RWPE2 (cell line): ENCODE results near the gene MDFIC.

Experiments used
- ATAC-seq: fragments of 200-7000 bp; cut with Tn5 transposase; 3 replicates; pipeline ENCODE4 v1.9.1; 2021; ENCODE audit warnings: low read depth
- DNase-seq: peaks from one replicate; pipeline ENCODE4 v3.0.0-alpha.2; 2020; ENCODE audit warnings: low spot score
- H3K27ac ChIP-seq: fragments of 450-650 bp; 2 replicates; pipeline ENCODE4 v1.5.1; 2017; ENCODE audit warnings: mild to moderate bottlenecking; ENCODE audit not compliant: poor library complexity, severe bottlenecking
- H3K27me3 ChIP-seq: fragments of 250-450 bp; sonication (Bioruptor Pico); 2 replicates; pipeline ENCODE4 v1.5.1; 2021; ENCODE audit warnings: mild to moderate bottlenecking, moderate library complexity; ENCODE audit not compliant: insufficient read depth, poor library complexity, severe bottlenecking
- H3K36me3 ChIP-seq: fragments of 250-450 bp; sonication (Bioruptor Pico); 2 replicates; pipeline ENCODE4 v1.5.1; 2020; ENCODE audit warnings: low read depth, mild to moderate bottlenecking, moderate library complexity
- H3K4me1 ChIP-seq: fragments of 250-450 bp; sonication (Bioruptor Pico); 2 replicates; pipeline ENCODE4 v1.5.1; 2021; ENCODE audit warnings: mild to moderate bottlenecking, moderate library complexity; ENCODE audit not compliant: insufficient read depth, poor library complexity, severe bottlenecking
- H3K4me3 ChIP-seq: fragments of 250-450 bp; sonication (Bioruptor Pico); 2 replicates; pipeline ENCODE4 v1.5.1; 2021; ENCODE audit warnings: mild to moderate bottlenecking, moderate library complexity; ENCODE audit not compliant: severe bottlenecking
- H3K9me3 ChIP-seq: fragments of 250-450 bp; sonication (Bioruptor Pico); 2 replicates; pipeline ENCODE4 v1.5.1; 2021; ENCODE audit warnings: mild to moderate bottlenecking, moderate library complexity; ENCODE audit not compliant: severe bottlenecking
- TF ChIP-seq, protein P1 (sequence below): fragments of 450-650 bp; IDR thresholded peaks from one replicate; pipeline ENCODE4 v1.5.1; 2017; ENCODE audit warnings: mild to moderate bottlenecking, moderate library complexity; ENCODE audit not compliant: poor library complexity, severe bottlenecking

Gene MDFIC

GRCh38 chr7:115038158-115038557, 116.3 kb downstream of the MDFIC start:
- H3K36me3 ChIP-seq = no peaks in the 10 kb centered on the region
- no peak overlapping the region for H3K4me3 ChIP-seq
- no peaks in the 10 kb centered on the region for H3K9me3 ChIP-seq
- ATAC-seq = no peak
- no peaks in the 10 kb centered on the region for H3K27me3 ChIP-seq
- TF ChIP-seq, protein P1, sequence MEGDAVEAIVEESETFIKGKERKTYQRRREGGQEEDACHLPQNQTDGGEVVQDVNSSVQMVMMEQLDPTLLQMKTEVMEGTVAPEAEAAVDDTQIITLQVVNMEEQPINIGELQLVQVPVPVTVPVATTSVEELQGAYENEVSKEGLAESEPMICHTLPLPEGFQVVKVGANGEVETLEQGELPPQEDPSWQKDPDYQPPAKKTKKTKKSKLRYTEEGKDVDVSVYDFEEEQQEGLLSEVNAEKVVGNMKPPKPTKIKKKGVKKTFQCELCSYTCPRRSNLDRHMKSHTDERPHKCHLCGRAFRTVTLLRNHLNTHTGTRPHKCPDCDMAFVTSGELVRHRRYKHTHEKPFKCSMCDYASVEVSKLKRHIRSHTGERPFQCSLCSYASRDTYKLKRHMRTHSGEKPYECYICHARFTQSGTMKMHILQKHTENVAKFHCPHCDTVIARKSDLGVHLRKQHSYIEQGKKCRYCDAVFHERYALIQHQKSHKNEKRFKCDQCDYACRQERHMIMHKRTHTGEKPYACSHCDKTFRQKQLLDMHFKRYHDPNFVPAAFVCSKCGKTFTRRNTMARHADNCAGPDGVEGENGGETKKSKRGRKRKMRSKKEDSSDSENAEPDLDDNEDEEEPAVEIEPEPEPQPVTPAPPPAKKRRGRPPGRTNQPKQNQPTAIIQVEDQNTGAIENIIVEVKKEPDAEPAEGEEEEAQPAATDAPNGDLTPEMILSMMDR = no peak
- no peak overlapping the region for H3K27ac ChIP-seq
- no peak for DNase-seq
- no peaks in the 10 kb centered on the region for H3K4me1 ChIP-seq

DNA sequence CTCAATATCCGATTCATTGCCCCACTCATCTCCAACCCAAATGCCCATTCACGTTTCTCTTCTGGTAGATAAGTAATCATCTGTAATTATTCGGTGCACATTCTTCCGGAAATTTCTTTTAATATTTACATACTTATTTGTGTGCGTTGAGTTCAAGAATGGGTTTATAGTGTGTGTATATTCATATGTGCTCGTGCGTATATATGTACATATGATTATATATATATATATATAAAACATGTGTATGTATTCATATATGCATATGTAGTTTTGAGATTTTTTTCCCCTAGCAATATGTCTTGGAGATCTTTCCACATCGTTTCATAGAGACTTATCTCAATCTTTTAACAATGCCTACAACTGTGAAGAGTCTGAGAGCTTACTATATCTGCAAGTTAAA, 118.2 kb downstream of the MDFIC start:
- no peak overlapping the region for H3K4me3 ChIP-seq
- DNase-seq = no peak
- no peaks in the 10 kb centered on the region for H3K36me3 ChIP-seq
- TF ChIP-seq, protein P1 = no peak
- no peaks in the 10 kb centered on the region for H3K27me3 ChIP-seq
- no peak for ATAC-seq
- H3K4me1 ChIP-seq = no peaks in the 10 kb centered on the region
- H3K27ac ChIP-seq = no peak overlapping the region
- H3K9me3 ChIP-seq = no peaks in the 10 kb centered on the region

GRCh38 chr7:115040495-115040894, 118.6 kb downstream of the MDFIC start:
- Histone ChIP-seq H3K27me3 (no peaks in the 10 kb centered on the region), H3K9me3 (no peaks in the 10 kb centered on the region), H3K27ac (no peak overlapping the region), H3K36me3 (no peaks in the 10 kb centered on the region), H3K4me3 (no peak overlapping the region), H3K4me1 (no peaks in the 10 kb centered on the region)
- DNase-seq (no peak), ATAC-seq (no peak)
- TF ChIP-seq, protein P1 = no peak

DNA sequence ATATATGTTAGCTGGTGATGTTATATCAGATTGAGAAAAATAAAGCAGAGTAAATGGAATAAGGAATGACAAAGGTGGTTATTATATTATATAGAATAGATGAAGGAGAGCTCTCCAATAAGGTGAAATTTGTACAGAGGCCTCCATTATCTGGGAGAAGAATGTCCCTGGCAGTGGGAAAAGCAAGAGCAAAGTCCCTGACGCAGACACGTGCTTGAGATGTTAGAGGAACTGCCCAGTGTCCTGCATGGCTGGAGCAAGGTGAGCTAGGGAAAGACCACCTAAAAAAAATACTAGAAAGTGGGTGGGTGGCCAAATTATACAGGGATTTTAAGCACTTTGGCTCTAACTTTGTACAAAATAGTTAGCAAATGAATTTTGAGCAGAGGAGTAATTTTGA, 120.7 kb downstream of the MDFIC start:
- TF ChIP-seq, protein P1 = no peak
- H3K27ac ChIP-seq = no peak overlapping the region
- H3K4me1 ChIP-seq = no peaks in the 10 kb centered on the region
- no peak overlapping the region for H3K4me3 ChIP-seq
- H3K9me3 ChIP-seq = no peaks in the 10 kb centered on the region
- H3K36me3 ChIP-seq = no peaks in the 10 kb centered on the region
- H3K27me3 ChIP-seq = no peaks in the 10 kb centered on the region
- DNase-seq = no peak
- no peak for ATAC-seq

GRCh38 chr7:115043605-115044004, 121.7 kb downstream of the MDFIC start:
- DNase-seq (no peak), ATAC-seq (no peak)
- Histone ChIP-seq H3K4me3 (no peak overlapping the region), H3K27ac (no peak overlapping the region), H3K9me3 (no peaks in the 10 kb centered on the region), H3K36me3 (no peaks in the 10 kb centered on the region), H3K4me1 (no peaks in the 10 kb centered on the region), H3K27me3 (no peaks in the 10 kb centered on the region)
- TF ChIP-seq, protein P1 = no peak
